Measurements from ENCODE around the gene BTBD2.

The BTBD2 gene

DNA sequence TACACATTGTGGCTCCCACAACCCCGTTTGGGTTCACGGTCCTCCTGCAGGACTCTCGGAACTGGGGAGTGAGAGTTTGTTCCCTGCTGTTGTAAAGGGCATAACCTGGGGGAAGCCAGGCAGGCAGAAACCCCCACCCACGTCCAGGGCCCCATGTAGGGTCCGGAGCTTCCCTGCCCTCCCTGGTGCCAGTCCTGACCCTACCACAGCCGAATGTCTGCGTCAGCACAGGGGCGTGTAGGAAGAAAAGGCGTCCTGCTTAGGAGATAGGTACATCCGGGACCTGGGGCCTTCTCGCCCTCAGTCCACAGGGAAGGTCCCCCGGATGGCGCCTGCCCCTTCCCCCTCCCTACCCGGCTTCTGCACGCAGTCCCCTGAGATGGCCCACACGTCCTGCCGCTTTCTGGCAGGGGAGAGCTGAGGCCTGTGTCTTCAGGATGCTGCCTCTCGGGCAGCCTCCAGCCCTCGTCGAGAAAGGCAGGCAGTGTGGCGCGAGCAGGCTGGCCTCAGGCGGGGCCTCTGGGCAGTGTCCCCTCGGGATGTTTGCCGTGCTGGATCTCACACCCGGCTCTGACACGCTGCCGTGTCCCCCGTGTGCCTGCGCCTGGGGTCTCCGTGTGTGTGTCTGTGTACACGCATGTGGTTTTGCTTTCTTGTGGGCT lies 55.5 kb downstream of the BTBD2 start:
- DNase-seq (ENCODE audit: low read depth), result no peak

DNA sequence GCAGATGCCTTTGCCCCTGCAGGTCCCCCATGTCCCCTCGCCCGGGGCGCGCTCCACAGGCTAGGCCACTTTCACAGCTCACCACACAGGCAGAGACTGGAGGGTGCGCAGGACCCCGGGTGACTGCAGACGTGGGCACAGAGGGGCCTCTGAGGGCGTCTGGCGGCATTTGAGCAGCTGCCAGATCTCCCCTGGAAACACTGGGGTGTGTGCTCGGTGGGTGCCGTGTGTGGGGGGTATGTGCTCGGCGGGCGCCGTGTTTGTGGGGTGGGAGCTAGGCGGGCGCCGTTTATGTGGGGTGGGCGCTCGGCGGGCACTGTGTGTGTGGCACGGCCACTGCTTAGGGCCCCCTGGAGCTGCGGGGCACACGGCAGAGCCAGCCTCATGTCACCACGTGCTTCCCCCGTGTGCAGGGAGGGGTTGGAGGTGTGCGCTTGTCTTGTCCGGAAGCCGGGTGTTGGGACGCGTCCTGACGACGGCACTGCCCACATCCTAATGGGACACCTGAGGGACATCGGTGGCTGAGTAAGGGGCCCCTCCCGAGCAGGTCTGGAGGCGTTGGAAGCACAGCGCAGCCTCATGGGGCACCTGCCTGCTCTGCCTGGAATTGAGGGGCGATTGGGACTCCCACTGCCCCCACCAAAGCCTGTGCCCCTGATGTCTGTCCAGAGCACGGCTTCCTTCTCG lies 57.8 kb downstream of the BTBD2 start:
- no peak for DNase-seq (ENCODE audit: low read depth)

DNA sequence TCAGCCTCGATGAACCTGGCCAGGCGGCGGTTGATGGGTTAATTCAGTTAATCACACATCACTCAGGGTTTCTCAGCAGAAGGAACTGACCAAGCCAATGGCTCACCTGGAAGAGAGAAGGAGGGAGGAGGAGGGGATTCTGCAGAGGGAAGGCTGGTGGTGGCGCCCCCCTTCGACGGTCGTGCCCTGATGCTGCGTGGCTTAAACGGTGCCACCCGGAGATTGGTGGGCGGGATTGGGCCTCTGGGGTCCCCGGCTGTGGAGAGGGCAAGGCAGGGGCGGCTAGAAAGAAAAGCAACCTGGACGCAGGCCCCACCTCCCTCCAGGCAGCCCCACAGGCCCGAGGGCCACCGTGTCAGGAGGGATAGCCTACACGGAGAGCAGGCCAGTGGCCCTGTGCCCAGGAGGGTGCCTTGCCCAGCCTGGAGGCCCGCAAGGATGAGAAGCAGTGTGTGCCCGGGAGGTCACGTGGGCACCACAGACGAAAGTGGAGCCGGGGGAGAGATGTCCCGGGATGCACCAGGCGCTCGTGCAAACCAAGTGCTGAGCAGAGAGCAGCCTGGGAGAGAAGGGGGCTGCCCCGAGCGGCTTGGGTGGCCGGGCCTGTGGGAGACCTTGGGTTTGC lies 58.5 kb downstream of the BTBD2 start:
- no peak for DNase-seq (ENCODE audit: low read depth)

DNA sequence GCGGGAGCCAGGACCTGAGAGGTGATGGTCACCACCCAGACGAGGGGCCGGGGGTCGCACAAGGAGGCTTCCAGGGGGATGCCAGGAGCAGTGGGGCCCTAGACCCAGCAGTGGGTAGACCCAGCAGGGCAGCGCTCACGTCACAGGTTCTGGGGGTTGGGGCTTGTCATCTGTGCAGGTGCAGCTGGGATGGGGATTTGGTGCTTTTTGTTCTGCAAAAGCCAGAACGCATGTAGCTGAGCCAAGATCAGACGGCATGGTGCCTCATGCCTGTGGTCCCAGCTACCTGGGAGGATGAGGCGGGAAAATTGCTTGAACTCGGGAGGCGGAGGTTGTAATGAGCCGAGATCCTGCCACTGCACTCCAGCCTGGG lies 59.4 kb downstream of the BTBD2 start:
- DNase-seq (ENCODE audit: low read depth), result no peak

DNA sequence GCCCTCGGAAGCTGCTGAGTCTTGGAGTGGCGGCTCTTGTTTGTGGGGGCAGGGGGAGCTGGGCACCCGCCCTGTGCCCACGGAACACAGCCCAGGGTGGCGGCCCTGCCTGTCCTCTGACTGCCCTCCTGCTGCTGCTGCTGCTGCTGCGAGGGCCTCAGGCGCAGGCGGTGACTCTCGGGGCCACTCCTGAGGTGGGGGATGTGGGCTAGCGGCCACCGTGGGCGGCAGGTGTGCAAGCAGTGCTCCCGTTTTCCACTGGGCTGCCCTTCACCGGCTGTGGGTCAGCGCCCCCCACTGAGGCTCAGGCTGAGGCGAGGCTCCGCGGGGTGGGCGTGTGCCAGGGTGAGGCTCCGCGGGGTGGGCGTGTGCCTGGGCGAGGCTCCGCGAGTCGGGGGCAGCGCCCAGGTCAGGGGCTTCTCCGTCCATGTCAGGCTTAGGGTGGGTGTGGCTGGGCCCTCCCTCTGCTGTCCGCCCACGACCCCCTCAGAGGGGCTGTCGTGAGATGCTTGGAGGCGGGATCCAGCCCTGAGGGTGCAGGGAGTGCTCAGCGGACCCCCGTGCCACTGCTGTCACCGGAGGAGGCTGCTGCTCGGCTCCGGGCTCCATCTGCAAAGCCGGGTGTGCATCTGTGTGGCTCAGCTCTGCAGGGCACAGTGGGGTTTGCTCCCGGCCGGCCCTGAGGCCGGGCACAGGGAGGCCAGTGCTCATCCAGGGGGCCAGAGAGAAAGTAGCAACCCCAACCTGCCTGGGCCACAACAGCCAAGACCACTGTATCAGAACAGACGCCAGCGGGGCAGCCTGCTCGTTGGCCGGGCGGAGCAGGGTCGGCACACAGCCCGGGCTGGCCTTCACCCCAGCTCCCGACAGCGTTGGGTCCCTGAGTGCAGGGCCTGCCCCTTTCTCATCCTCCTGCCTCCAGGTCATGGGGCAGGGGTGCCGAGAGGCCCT lies 60.1 kb downstream of the BTBD2 start:
- no peak for DNase-seq (ENCODE audit: low read depth)

DNA sequence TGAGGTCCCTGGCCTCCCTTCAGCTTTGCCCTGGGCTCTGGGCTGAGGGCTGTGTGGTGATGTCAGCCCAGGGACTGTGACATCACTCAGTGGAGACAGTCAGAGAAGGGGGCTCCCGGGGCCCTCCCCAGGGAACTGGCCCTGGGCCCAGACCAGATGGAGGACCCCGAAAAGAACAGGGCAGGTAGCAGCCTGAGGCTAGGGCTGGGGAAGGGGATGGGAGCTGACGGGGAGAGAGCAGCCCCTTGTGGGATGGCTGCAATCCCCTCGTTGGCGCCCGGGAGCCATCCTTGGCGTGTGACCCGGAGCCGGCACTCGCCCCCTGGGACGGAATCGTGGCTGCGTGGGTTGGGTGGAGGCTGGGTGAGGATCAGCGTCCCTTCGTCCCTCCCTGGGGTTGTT lies 61.0 kb downstream of the BTBD2 start:
- no peak for DNase-seq (ENCODE audit: low read depth)

DNA sequence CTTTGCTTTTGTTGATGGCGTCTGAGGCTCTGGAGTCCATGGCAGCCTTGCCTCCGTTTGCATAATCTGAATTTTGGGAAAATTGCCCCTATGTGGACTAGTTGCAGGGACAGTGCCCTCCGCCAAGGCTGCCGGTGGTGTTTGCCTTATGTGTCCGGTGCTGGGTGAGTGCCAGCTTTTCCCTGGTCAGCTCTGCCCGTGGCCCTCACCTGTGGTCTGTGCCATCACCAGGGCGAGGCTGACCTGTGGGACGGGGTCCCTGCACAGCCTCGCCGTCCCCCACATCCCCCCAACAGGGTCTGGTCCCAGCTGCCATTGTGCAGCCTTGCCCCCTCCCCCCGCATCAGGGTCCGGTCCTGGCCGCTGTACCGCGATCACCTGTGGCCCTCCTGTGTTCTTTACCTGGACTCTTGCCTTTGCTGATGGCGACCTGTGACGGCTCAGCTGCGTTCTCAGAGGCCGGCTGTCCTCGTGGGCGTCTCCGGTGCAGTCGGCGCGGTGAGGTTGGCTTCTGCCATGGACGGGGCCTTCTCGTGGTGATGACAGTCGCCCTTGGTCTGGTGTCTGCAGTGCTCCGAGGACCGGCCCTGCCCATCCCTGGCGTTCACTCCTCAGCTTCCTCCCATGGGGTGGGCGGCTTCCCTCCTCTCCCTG lies 61.9 kb downstream of the BTBD2 start:
- no peak for DNase-seq (ENCODE audit: low read depth)

DNA sequence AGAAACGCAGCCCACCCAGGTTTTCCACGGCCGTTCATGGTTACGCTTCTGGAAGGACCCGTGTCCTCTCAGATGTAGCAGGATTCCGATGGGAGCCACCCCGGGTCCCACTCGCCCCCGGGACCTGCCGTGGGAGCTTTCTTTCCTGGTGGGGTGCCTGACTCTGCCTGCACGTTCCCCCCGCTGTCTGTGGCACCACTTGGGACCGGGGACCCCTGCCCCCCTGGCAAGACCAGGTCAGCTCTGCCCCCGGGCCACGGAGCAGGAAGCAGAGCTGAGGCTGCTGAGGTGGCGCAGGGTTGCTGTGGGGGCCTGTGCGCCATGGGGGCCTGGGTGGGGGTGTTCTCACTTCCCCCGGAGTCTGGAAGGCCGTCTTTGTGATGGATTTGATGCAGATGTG lies 62.5 kb downstream of the BTBD2 start:
- no peak for DNase-seq (ENCODE audit: low read depth)

DNA sequence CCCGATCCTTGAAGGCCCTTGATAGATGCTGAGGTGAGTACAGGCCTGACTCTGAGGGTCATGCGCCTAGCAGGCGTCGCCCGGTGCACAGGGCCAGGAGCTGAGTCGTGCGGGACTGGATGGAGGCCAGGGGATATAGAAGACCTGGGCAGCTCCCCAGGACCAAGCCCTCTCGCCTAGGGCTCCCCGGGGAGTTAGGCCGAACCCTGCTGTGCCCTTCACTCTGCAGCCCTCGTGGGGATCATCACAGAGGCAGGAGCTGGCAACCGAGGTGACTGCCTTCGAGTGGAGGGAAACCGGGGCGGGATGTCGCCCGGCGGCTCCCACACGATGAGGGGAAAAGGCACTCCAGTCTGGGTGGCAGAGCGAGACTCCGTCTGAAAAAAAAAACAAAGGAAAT lies 62.9 kb downstream of the BTBD2 start:
- DNase-seq (ENCODE audit: low read depth), result peak; percentile 21

DNA sequence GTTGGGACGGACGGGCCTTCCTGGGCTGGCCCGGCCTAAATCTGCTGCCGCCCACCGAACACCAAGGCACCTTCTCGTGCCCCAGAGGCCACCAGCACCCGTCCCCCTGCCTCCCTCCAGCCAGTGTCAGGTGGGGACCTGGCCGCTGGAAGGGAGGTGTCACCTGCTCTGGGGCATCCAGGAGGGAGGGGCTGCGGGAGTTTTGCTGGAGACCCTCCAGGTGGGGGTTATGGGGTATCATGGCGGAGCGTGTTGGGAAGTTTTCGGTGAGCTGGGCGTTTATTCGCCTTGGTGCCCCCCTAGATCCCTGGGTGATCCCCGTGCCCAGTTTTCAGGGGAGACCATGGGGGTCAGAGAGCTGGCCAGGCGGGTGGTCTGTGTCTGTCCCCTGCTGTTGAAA lies 64.9 kb downstream of the BTBD2 start:
- DNase-seq (ENCODE audit: low read depth), result no peak

DNA sequence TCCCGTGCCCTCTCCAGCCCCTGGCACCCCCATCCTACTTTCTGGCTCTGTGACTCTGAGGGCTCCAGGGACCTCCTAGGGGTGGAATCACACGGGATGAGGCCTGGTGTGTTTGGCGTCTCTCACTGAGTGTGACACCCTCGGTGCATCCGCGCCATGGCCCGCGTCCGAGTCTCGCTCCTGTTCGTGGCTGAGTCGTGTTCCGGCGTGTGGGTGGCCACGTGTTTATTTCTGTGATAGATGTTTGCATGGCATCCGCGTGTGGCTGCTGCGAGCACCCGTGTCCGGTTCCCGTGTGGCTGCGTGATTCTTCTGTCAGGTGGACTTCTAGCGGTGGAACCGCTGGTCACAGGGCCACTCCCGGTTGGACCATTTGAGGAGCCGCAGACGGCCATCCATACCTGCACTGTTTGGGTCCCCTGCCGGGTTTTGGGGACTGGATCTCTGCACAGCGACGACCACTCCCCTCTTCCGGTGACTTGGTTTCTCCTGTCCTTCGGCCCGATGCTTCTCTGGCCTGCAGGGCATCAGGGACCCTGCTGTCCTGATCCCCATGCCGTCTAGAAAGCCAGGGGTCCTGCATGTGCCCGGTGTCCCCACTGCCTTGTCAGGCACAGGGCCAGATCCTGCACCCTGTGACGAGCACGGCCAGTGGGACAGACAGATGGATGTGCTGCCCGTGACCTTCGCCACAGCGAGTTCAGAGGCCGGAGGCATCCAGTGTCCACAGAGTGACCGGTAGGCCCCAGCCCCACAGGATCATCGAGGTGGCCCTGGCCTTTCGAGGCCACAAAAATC lies 66.0 kb downstream of the BTBD2 start:
- DNase-seq (ENCODE audit: low read depth), result no peak

DNA sequence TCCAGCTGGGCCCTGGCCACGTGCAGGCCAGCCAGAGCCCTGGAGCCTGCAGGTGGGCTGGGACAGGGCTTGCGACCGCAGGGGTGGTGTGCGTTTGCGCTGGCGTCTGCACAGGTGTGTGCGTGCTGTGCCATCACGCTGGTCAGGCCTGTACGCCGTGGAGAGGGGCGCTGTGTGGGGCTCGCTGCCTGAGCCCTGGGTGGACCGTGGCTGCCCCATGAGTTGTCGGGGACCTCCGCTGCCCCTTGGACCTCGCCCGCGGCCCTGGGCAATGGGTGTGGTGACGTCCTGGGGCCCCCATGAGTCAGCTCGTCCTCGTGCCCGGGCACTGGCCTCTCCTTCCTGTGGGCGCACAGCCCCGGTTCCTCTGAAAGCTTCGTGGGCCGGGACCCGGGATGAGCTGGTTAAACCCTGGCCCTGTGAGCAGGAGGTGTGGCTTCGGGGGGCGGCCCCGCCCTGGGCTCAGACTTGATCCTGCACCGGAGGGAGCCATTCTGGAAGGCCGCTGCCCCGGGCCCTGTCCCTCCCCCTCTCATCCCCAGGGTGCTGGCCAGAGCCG lies 67.8 kb downstream of the BTBD2 start:
- DNase-seq (ENCODE audit: low read depth), result peak; percentile 21

DNA sequence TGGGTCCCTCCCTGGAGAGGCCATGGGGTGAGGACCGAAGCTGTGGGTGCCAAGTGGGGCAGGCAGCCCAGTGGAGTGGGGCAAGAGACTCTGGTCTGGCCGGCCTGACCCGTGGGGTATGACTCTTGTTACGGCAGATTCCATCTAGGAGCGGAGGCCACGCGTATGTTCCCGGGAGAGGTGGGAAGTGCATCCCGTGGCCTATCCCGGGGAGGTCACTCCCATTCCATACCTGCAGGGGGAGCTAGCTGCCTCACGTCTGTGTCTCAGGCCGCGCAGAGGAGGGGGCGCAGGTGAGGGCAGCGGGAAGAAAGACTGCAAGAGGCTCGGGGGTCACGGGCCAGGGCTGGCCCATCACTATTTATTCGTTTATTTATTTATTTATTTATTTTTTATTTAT lies 69.6 kb downstream of the BTBD2 start:
- DNase-seq (ENCODE audit: low read depth), result peak; percentile 53

DNA sequence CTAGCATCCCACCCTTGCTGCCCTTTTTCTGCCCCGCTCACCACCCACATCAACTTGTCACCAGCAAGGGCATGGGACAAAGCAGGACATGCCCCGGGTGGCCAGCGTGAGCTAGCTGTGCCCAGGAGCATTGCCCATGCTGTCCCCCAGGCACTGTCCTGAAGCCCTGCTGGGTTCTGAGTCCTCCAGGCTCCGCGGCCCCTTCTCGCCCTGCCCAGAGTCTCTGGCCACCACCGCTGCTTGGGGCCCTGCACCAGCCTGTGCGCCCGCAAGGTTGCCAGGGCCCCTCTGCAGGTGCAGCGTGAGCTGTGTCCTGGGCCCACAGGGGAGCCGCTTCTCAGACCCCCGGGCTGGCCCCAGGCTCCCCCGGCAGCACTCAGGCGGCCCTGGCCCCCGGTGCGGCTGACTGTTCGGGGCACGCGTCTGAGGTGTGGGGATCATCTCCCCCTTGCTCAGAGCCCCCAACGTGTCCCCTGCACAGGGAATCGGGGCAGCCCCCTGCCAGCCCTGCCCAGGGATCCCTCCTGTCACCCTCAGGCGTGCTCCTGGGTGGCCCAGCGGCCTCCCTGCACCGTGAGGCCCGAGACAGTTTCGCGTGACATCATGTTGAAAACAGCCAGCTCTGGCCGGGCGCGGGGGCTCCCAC lies 70.5 kb downstream of the BTBD2 start:
- no peak for DNase-seq (ENCODE audit: low read depth)

DNA sequence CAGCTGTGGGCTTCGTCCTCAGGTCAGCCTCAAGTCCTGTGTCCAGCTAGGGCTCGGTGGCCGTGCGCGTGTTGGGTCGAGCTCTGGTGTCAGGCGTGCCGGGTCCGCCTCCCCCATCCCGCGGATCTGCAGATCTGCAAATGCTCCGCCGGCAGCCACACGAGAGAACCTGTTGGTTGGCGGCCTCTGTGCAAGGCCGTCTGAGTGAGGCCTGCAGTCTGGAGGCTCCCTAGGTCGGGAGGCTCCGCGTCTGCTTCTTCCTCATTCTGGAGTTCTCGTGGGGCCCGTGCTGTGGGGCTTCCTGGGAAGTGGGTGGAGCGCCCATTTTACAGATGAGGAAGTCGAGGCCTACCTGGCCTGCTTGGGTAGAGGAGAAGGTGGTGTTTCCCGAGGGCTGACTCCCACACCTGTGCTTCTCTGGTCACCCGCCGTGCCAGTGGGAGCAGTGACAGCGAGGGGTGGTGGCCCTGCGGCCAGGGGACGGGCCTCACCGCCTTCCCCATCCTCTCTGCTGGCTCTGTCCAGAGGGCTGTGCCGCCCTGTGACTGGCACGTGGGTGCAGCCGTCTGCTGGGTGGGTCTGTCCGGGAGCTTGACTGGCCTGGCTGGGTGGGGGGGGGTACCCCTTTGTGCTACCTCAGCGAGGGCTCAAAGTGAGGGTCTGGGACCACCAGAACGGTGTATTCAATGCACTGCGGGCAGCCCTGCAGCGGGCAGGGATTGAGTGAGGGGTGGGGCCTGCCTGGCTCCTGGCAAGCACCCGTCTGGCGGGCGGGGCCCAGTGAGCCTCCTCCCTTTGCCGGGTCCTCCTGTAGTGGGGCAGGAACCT lies 71.2 kb downstream of the BTBD2 start:
- DNase-seq (ENCODE audit: low read depth), result no peak

DNA sequence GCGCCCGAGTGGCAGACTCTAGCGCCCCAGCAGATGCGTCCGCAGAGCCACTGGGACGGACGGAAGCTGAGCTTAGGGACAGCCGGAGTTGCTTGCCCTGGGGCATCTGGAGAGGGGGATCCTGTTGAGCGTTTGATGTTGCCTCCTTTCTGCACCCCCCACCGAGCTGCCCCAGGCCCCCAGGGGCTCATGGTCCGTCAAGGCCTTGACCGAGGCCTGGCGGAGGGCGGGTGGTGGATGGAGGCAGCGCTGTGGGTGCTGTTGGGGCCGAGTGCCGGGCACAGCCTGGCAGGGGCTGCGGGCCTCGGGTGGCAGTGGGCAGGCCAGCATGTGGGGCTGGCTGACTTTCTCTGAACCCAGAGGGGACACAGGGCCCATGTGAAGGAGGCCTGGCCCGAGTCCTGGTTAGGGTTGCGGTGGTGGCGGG lies 71.8 kb downstream of the BTBD2 start:
- DNase-seq (ENCODE audit: low read depth), result no peak

DNA sequence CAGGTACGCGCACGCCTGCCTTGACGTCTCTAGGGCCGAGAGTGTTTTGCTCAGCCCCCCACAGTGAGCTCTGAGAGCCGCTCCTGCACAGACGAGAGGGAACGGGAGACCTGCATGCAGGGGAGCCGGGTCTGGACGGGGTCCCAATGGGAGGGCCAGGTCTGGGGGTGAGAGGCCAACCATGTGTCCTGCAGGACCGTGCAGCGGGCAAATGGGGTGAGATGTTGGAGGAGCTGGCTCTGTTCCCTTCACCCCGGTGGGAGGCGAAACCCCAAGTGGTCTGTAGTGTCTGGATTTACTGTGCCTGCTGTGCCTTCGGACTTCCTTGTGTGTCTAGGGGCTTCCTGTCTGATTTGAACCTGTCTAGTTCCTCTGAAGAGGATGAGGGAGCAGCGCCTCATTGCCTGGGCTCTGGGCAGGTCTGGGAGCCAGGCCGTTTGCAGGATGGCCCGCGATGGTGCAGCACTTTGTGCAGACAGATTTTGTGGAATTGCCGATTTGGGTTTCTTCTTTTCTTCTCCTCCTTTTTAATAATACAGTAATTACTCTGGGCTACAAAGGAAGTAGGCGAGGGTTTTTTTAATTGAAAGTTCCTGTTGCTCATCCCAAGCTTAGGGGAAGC lies 72.5 kb downstream of the BTBD2 start:
- peak; percentile 18 for DNase-seq (ENCODE audit: low read depth)

DNA sequence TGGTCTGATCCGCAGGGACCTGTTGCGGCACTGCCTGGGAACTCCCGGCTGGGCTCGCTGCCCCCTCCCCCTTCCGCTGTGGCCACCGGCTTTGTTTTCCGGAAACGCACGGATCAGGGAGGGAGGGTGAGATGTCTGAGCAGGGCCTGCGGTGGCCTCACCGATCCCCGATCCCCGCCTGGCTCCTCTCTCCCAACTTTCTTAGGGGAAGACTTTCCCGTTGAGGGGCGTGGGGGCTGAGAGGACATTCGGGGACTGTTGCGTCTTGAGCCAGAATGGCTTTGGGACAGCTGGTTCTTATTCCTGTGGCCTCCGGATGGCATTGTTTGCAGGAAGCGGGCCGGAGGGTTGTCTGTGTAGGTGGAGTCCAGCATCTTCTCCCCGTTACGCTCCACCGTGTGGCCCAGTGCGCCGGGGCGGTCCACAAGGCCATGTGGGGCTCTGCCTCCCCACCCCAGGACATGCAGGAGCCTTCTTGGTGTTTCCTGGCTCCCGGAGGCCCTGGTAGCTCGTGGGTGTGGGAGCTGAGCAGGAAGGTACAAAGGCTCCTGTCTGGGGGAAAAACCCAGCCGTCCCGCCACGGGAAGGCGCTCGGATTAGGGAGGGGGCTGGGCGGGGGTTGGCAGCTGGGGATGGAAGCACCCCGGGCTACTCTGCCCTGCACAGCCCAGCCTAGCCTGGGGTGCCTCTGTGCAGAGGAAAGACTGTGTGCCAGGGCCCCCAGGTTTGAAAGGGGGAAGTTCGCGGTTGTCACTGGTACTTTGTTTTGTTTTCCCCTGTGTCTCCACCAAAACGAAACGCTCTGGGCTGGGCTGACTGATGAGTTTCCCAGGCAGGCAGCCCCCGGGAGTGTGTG lies 73.2 kb downstream of the BTBD2 start:
- peak; percentile 80 for DNase-seq (ENCODE audit: low read depth)
